Lung (tissue), 12 donors: Measurements from ENCODE around the gene PRSS12. TPM values are rescaled to one million over a fixed set of nuclear protein-coding genes. Genes with fewer than 3 reads are reported as not detected.

Experiments
- ATAC-seq: fragments of 200-7000 bp; cut with Tn5 transposase; one replicate; pipeline ENCODE4 v1.9.1; 2020; ENCODE audit warnings: moderate number of reproducible peaks; ENCODE audit not compliant: insufficient read depth, low FRiP score
- DNase-seq, 3 donors: peaks; one replicate each; pipeline ENCODE4 v3.0.0-alpha.2; 2013 to 2017
- H3K27ac ChIP-seq, 2 donors: one replicate each; pipeline ENCODE4 v1.5.1; 2013; ENCODE audit warnings: mild to moderate bottlenecking in 2 of 2, moderate library complexity in 2 of 2, control low read depth in 1 of 2, inconsistent platforms in 1 of 2, low read depth in 1 of 2, low read length in 1 of 2
- H3K27me3 ChIP-seq, 3 donors: one replicate each; pipeline ENCODE4 v1.5.1; 2013; ENCODE audit warnings: low read length in 2 of 3; ENCODE audit not compliant: control insufficient read depth in 3 of 3, insufficient read depth in 3 of 3
- H3K36me3 ChIP-seq, 4 donors: one replicate each; pipeline ENCODE4 v1.5.1; 2013; ENCODE audit warnings: low read length in 4 of 4, mild to moderate bottlenecking in 1 of 4, moderate library complexity in 1 of 4; ENCODE audit not compliant: control insufficient read depth in 4 of 4, insufficient read depth in 4 of 4
- H3K4me1 ChIP-seq, 5 donors: one replicate each; pipeline ENCODE4 v1.5.1; 2013; ENCODE audit warnings: low read length in 5 of 5, mild to moderate bottlenecking in 2 of 5, moderate library complexity in 1 of 5; ENCODE audit not compliant: control insufficient read depth in 5 of 5, insufficient read depth in 5 of 5
- H3K4me3 ChIP-seq: one replicate; pipeline ENCODE4 v1.5.1; 2013; ENCODE audit warnings: mild to moderate bottlenecking, control low read depth, moderate library complexity
- H3K9ac ChIP-seq, 2 donors: one replicate each; pipeline ENCODE4 v1.5.1; 2013; ENCODE audit warnings: low read length in 2 of 2, control low read depth in 1 of 2; ENCODE audit not compliant: insufficient read depth in 1 of 2
- H3K9me3 ChIP-seq, 4 donors: one replicate each; pipeline ENCODE4 v1.5.1; 2013; ENCODE audit warnings: low read length in 3 of 4, mild to moderate bottlenecking in 1 of 4, moderate library complexity in 1 of 4; ENCODE audit not compliant: control insufficient read depth in 4 of 4, insufficient read depth in 3 of 4
- CTCF ChIP-seq: IDR thresholded peaks from 2 replicates; pipeline ENCODE4 v1.5.1; 2012; ENCODE audit warnings: mild to moderate bottlenecking; ENCODE audit errors: control extremely low read depth, extremely low read depth
- WGBS, 2 donors: extraction: QIAGEN DNeasy Blood & Tissue Kit; methylation state at CpG; one replicate each; pipeline ENCODE4 v1.1.7; 2013; 5-methylcytosine and 5-hydroxymethylcytosine counted together
- polyA plus RNA-seq, 2 donors: library from polyadenylated mRNA; stranded (reverse); fragments of 200-250 nt; gene quantifications; one replicate each; pipeline ENCODE4 v1.2.1, GENCODE V29; 2013
- total RNA-seq, 2 donors: library from RNA; depleted of rRNA in 1 of 2; stranded (reverse); fragments of >200 nt in 1 of 2; gene quantifications; one replicate each; pipeline ENCODE4 v1.2.1, GENCODE V29; 2014 to 2021
- donor health status: control.
- donor health status: control.
- donor health status: Bipolar disorder and iron deficiency.
- donor health status: healthy.
- donor health status: DM: yes; HTN: yes; CAD: no.

PRSS12 gene
- total and polyA plus RNA-seq, 4 donors = 2.9 to 55.0 (median 8.2) TPM

GRCh38 chr4:118284169-118284568 is 68.6 kb downstream of the PRSS12 start:
- Histone ChIP-seq H3K36me3 (peaks cover 0 to 15% (median 7%) of the 10 kb centered on the region in 4 donors), H3K9ac (no peak overlapping the region), H3K9me3 (no peaks in the 10 kb centered on the region), H3K4me1 (peaks cover 0 to 48% (median 11%) of the 10 kb centered on the region in 5 donors), H3K27me3 (no peaks in the 10 kb centered on the region), H3K4me3 (no peak overlapping the region), H3K27ac (no peak overlapping the region)
- WGBS, 2 donors = 56 to 69% methylated on average over 3 of the region's 3 CpGs
- TF ChIP-seq CTCF = no peak
- DNase-seq = no peak
- no peak for ATAC-seq

GRCh38 chr4:118282692-118283091 is 70.1 kb downstream of the PRSS12 start:
- WGBS, 2 donors = 34 to 36% methylated on average over 4 of the region's 4 CpGs
- Histone ChIP-seq H3K27ac (no peak overlapping the region), H3K4me3 (no peak overlapping the region), H3K27me3 (no peaks in the 10 kb centered on the region), H3K9me3 (no peaks in the 10 kb centered on the region), H3K36me3 (peaks cover 3 to 15% (median 7%) of the 10 kb centered on the region in 4 donors), H3K4me1 (peaks cover 0 to 33% (median 11%) of the 10 kb centered on the region in 5 donors), H3K9ac (no peak overlapping the region)
- ATAC-seq (no peak), DNase-seq (no peak)
- TF ChIP-seq CTCF = no peak

- Histone ChIP-seq H3K4me1 (peaks cover 0 to 30% (median 11%) of the 10 kb centered on the region in 5 donors), H3K36me3 (peaks cover 3 to 15% (median 7%) of the 10 kb centered on the region in 4 donors), H3K27me3 (no peaks in the 10 kb centered on the region), H3K9ac (peak overlapping the region in 1 of 2 donors; percentile 57), H3K4me3 (no peak overlapping the region), H3K27ac (peak overlapping the region in 1 of 2 donors; percentile 53), H3K9me3 (no peaks in the 10 kb centered on the region)
- DNase-seq (peak; percentile 39 to 62 (median 59)), ATAC-seq (no peak)
- WGBS, 2 donors = 58 to 61% methylated on average over 9 of the region's 9 CpGs
- TF ChIP-seq CTCF = no peak
Observed at GRCh38 chr4:118281611-118282442, 71.0 kb downstream of the PRSS12 start.
